K562 (cell line): Measurements from ENCODE around the gene STK25. TPM values are rescaled to one million over a fixed set of nuclear protein-coding genes. Genes with fewer than 3 reads are reported as not detected.
A peak's percentile ranks its signal among the peaks of the same experiment; 100 is the strongest.

Experiments
- ATAC-seq: fragments of 200-7000 bp; cut with Tn5 transposase; 3 replicates; pipeline ENCODE4 v1.9.1; 2020; ENCODE audit warnings: moderate library complexity
- BruUV-seq: library from RNA; stranded (reverse); fragments of 400-500 nt; replicated peaks from 2 replicates; lab custom pipeline; 2021; lab: Mats Ljungman, UMichigan
- CTCF ChIA-PET: fragments of 300-600 bp; formaldehyde crosslinking; extraction: SDS; loops from one replicate; lab custom pipeline; 2021; ENCODE audit warnings: low intra/inter-chr PET ratio; lab: Yijun Ruan, JAX
- POLR2A ChIA-PET: fragments of 300-600, 350-650 bp; sonication (Branson Sonifier 250); formaldehyde crosslinking; extraction: SDS; loops from one replicate; lab custom pipeline; 2021; ENCODE audit warnings: antibody characterized with exemption, inconsistent platforms; lab: Yijun Ruan, JAX
- DNase-seq, 4 experiments: peaks; one replicate each; pipeline versions ENCODE4 v3.0.0 to v3.0.0-alpha.2; 2011 to 2018; ENCODE audit warnings: low spot score in 3 of 4, mixed read lengths in 3 of 4; ENCODE audit errors: extremely low read depth in 1 of 4
- FAIRE-seq: peaks from 2 replicates; lab custom pipeline; 2011; peaks lifted over from hg19 to GRCh38; lab: Jason Lieb, UNC
- H2AFZ ChIP-seq: 2 replicates; pipeline ENCODE4 v1.6.0; 2011; ENCODE audit warnings: low read depth, low read length, control low read depth, inconsistent platforms
- H3K27ac ChIP-seq: fragments of 200-600 bp; 3 replicates; pipeline ENCODE4 v1.8.0; 2011; ENCODE audit warnings: low read depth, mild to moderate bottlenecking, control low read depth, inconsistent platforms, low read length, moderate library complexity, mixed read lengths; ENCODE audit errors: extremely low read depth
- H3K27me3 ChIP-seq, 2 experiments: fragments of 300-600 bp in 1 of 2; 2 replicates in 1 of 2; 3 replicates in 1 of 2; pipeline versions ENCODE4 v1.6.0 to v1.8.0; 2011; ENCODE audit warnings: inconsistent platforms in 2 of 2, low read length in 2 of 2, mild to moderate bottlenecking in 1 of 2, mixed read lengths in 1 of 2, moderate library complexity in 1 of 2; ENCODE audit not compliant: control insufficient read depth in 2 of 2, insufficient read depth in 2 of 2
- H3K36me3 ChIP-seq: fragments of 300-600 bp; 3 replicates; pipeline ENCODE4 v1.8.0; 2011; ENCODE audit warnings: mild to moderate bottlenecking, low read length, inconsistent platforms; ENCODE audit not compliant: control insufficient read depth, insufficient read depth
- H3K4me1 ChIP-seq, 2 experiments: fragments of 200-600 bp in 1 of 2; replicated peaks in 1 of 2; 2 replicates in 1 of 2; 3 replicates in 1 of 2; pipeline versions ENCODE4 v1.5.1 to v1.8.0; 2011; ENCODE audit warnings: inconsistent platforms in 2 of 2, low read length in 2 of 2, mild to moderate bottlenecking in 1 of 2, mixed read lengths in 1 of 2, moderate library complexity in 1 of 2; ENCODE audit not compliant: control insufficient read depth in 2 of 2, insufficient read depth in 2 of 2
- H3K4me2 ChIP-seq: 2 replicates; pipeline ENCODE4 v1.6.1; 2011; ENCODE audit warnings: low read length, control low read depth, inconsistent platforms, mixed read lengths; ENCODE audit not compliant: insufficient read depth
- H3K4me3 ChIP-seq: fragments of 200-600 bp; sonication (generic), shearing (Covaris generic); 2 replicates; pipeline ENCODE4 v1.5.1; 2016; ENCODE audit warnings: control low read depth, inconsistent platforms
- H3K79me2 ChIP-seq: fragments of 200-600 bp; 3 replicates; pipeline ENCODE4 v1.8.0; 2011; ENCODE audit warnings: low read length, inconsistent platforms; ENCODE audit not compliant: control insufficient read depth, insufficient read depth
- H3K9ac ChIP-seq, 2 experiments: 2 replicates each; pipeline versions ENCODE4 v1.6.0 to v1.6.1; 2011; ENCODE audit warnings: low read depth in 2 of 2, low read length in 2 of 2, control low read depth in 1 of 2, inconsistent platforms in 1 of 2, mild to moderate bottlenecking in 1 of 2, mixed read lengths in 1 of 2; ENCODE audit not compliant: insufficient read depth in 1 of 2
- H3K9me1 ChIP-seq: one replicate; pipeline ENCODE4 v1.6.0; 2011; ENCODE audit warnings: inconsistent platforms, mild to moderate bottlenecking, low read length, moderate library complexity; ENCODE audit not compliant: control insufficient read depth, insufficient read depth
- H3K9me3 ChIP-seq: replicated peaks from 2 replicates; pipeline ENCODE4 v1.5.1; 2011; ENCODE audit warnings: low read depth, low read length, inconsistent platforms; ENCODE audit not compliant: control insufficient read depth, insufficient read depth
- H4K20me1 ChIP-seq: replicated peaks from 2 replicates; pipeline ENCODE4 v1.6.1; 2011; ENCODE audit warnings: low read length, inconsistent platforms, mixed read lengths; ENCODE audit not compliant: control insufficient read depth, insufficient read depth
- EHMT2 ChIP-seq: fragments of 450-650 bp; IDR thresholded peaks from 2 replicates; pipeline ENCODE4 v1.6.1; 2018; ENCODE audit warnings: antibody characterized with exemption
- KLF13 ChIP-seq: fragments of 450-650 bp; IDR thresholded peaks from 2 replicates; pipeline ENCODE4 v1.6.1; 2016; ENCODE audit warnings: missing genetic modification characterization, low read depth, mild to moderate bottlenecking, missing compliant biosample characterization, moderate library complexity, borderline replicate concordance
- NFIC ChIP-seq: fragments of 450-650 bp; IDR thresholded peaks from 2 replicates; pipeline ENCODE4 v1.6.1; 2017; ENCODE audit warnings: mild to moderate bottlenecking, inconsistent platforms
- POLR2A ChIP-seq: fragments of 450-650 bp; conservative IDR thresholded peaks from 2 replicates; pipeline ENCODE4 v1.6.1; 2016
- RBFOX2 ChIP-seq: fragments of 200-400 bp; formaldehyde crosslinking; IDR thresholded peaks from 2 replicates; pipeline ENCODE4 v1.6.1; 2017; ENCODE audit warnings: low read depth, mild to moderate bottlenecking, low read length, moderate library complexity
- SMAD3 ChIP-seq: fragments of 450-650 bp; formaldehyde crosslinking; conservative IDR thresholded peaks from 2 replicates; pipeline ENCODE4 v1.4.0; 2020; ENCODE audit warnings: mild to moderate bottlenecking
- THRB ChIP-seq: fragments of 450-650 bp; formaldehyde crosslinking; conservative IDR thresholded peaks from 2 replicates; pipeline ENCODE4 v1.4.0; 2022; ENCODE audit warnings: mild to moderate bottlenecking, missing genetic modification characterization
- U2AF2 ChIP-seq: fragments of 200-400 bp; formaldehyde crosslinking; optimal IDR thresholded peaks from 2 replicates; pipeline ENCODE3; 2017; ENCODE audit warnings: low read depth, mild to moderate bottlenecking, low read length
- ZNF717 ChIP-seq: fragments of 250-450 bp; sonication (Bioruptor Pico); IDR thresholded peaks from 2 replicates; pipeline ENCODE4 v1.5.0; 2021
- WGBS: fragments of 100-300 bp; shearing (Covaris generic); methylation state at CpG from one replicate; pipeline ENCODE4 v1.1.6; 2016; ENCODE audit warnings: low coverage, mixed read lengths; ENCODE audit not compliant: insufficient coverage; ENCODE audit errors: missing lambda C conversion rate; 5-methylcytosine and 5-hydroxymethylcytosine counted together
- in situ Hi-C: fragments of 300-500 bp; cut with MboI; formaldehyde crosslinking; loops from 4 replicates; pipeline ENCODE4 v1.15.0; 2018; ENCODE audit warnings: inconsistent platforms, mixed read lengths
- intact Hi-C: fragments of 100-400 bp; cut with micrococcal nuclease; formaldehyde crosslinking; loops from 2 replicates; pipeline ENCODE4 v1.14.2; 2022
- polyA plus RNA-seq, 8 experiments: library from polyadenylated mRNA; depleted of rRNA in 4 of 8; stranded (reverse) in 5 of 8; unstranded in 3 of 8; fragments of >200 nt; fragmentation: Nextera tagmentation in 2 of 8; fragmentation: Illumina TruSeq in 1 of 8; extraction: Ambion mirVana in 2 of 8; extraction: Trizol in 1 of 8; gene quantifications; 2 replicates each; pipeline versions ENCODE4 v1.2.1 to v1.2.3, GENCODE V29; 2011 to 2014; ENCODE audit warnings: inconsistent platforms in 1 of 8, missing spikeins in 1 of 8
- total RNA-seq, 7 experiments: library from RNA; depleted of rRNA in 6 of 7; stranded (reverse); fragments of >200 nt in 6 of 7; fragmentation: Illumina TruSeq in 2 of 7; extraction: Trizol in 2 of 7; gene quantifications; 2 replicates each; pipeline versions ENCODE4 v1.2.1 to v1.2.3, GENCODE V29; 2011 to 2021; ENCODE audit warnings: low replicate concordance in 1 of 7

Gene STK25
- total and polyA plus RNA-seq, 9 of the 15 experiments (the other 6 are each of a cell fraction or from before 2014, with no cell fraction given): 5.4 to 177 (median 116) TPM

GRCh38 chr2:241499146-241499965 is 9.0 kb downstream of the STK25 start:
- TF ChIP-seq POLR2A (peak; percentile 24; the same call in 1 of the 2 replicates), NFIC (0 out of 2 replicates have a peak, but pooled peaks have one; percentile 21), U2AF2 (no peak), ZNF717 (CRISPR knock-in tag) (no peak), EHMT2 (no peak), RBFOX2 (peak; percentile 44; the same call in 1 of the 2 replicates), KLF13 (tag) (no peak), THRB (CRISPR knock-in tag) (no peak), SMAD3 (CRISPR knock-in tag) (no peak)
- H3K36me3 ChIP-seq: peaks cover 79% of the 10 kb centered on the region; the same call in 2 of the 3 replicates
- in situ Hi-C loops: no loop called here
- no peaks in the 10 kb centered on the region for H3K9me1 ChIP-seq
- DNase-seq (peak in 1 of 4 experiments; percentile 8), FAIRE-seq (no peak), ATAC-seq (no peak)
- peaks cover 0 to 9% of the 10 kb centered on the region in 2 experiments; a peak in 3 of 5 replicates for H3K4me1 ChIP-seq
- H2AFZ ChIP-seq: no peak overlapping the region
- intact Hi-C loops: no loop called here
- H3K27ac ChIP-seq: no peak overlapping the region
- peaks cover 11% of the 10 kb centered on the region for H3K79me2 ChIP-seq
- no peak overlapping the region for H3K4me2 ChIP-seq
- ChIA-PET CTCF (no interaction called here), POLR2A (interaction anchor here (1.0 to 1.5 kb wide), 2 partner anchors 10 kb away, joined by 4 to 6 read pairs; no protein-coding TSS in a partner anchor)
- BruUV-seq: no TSS peak
- no peaks in the 10 kb centered on the region for H3K9me3 ChIP-seq
- H3K4me3 ChIP-seq: no peak overlapping the region
- H4K20me1 ChIP-seq: no peaks in the 10 kb centered on the region
- H3K27me3 ChIP-seq: no peaks in the 10 kb centered on the region
- H3K9ac ChIP-seq: no peak overlapping the region; a peak in 1 of 4 replicates
- WGBS: 89% methylated on average over 16 of the region's 28 CpGs
